T-helper 1 cell treated with Interleukin-12 subunit alpha and Interleukin-12 subunit beta and Interleukin-4 antibody, amounts not matched to agents 30 μg/mL and 1 μg/mL, for 36 hours (primary cell): ENCODE measurements around the gene MOGAT1.
"Not testable (repeated sequence)": the region's sequence is repeated elsewhere in the genome, so short reads cannot be mapped to it uniquely, and the experiment has no call there.

Experiments used
- H3K27ac Mint-ChIP-seq: one replicate; pipeline ENCODE4 v1.8.0; 2021; ENCODE audit warnings: mild to moderate bottlenecking, mixed read lengths
- H3K27me3 Mint-ChIP-seq: one replicate; pipeline ENCODE4 v1.8.0; 2021; ENCODE audit warnings: low read depth, mixed read lengths
- H3K36me3 Mint-ChIP-seq: one replicate; pipeline ENCODE4 v1.8.0; 2021; ENCODE audit warnings: low read depth, mixed read lengths
- H3K4me1 Mint-ChIP-seq: one replicate; pipeline ENCODE4 v1.8.0; 2021; ENCODE audit warnings: low read depth, mixed read lengths
- H3K4me3 Mint-ChIP-seq: one replicate; pipeline ENCODE4 v1.8.0; 2021; ENCODE audit warnings: mild to moderate bottlenecking, moderate library complexity, mixed read lengths
- H3K9me3 Mint-ChIP-seq: one replicate; pipeline ENCODE4 v1.8.0; 2021; ENCODE audit warnings: mixed read lengths

Gene MOGAT1

GRCh38 chr2:222689322-222689721 lies 17.9 kb downstream of the MOGAT1 start:
- Mint-ChIP-seq H3K36me3 (no peaks in the 10 kb centered on the region), H3K27ac (no peak overlapping the region), H3K27me3 (peaks cover 12% of the 10 kb centered on the region), H3K4me1 (peaks cover 2% of the 10 kb centered on the region), H3K9me3 (no peaks in the 10 kb centered on the region), H3K4me3 (no peak overlapping the region)

- Mint-ChIP-seq H3K36me3 (no peaks in the 10 kb centered on the region), H3K4me3 (no peak overlapping the region), H3K27ac (no peak overlapping the region), H3K27me3 (peaks cover 16% of the 10 kb centered on the region), H3K9me3 (no peaks in the 10 kb centered on the region), H3K4me1 (peaks cover 5% of the 10 kb centered on the region)
Observed at GRCh38 chr2:222690564-222691200, 19.2 kb downstream of the MOGAT1 start.

- not testable (repeated sequence) for H3K4me3 Mint-ChIP-seq, H3K27ac Mint-ChIP-seq, H3K36me3 Mint-ChIP-seq, H3K9me3 Mint-ChIP-seq, H3K4me1 Mint-ChIP-seq
- peaks cover 23% of the 10 kb centered on the region for H3K27me3 Mint-ChIP-seq
Observed at GRCh38 chr2:222693413-222693812, 22.0 kb downstream of the MOGAT1 start.

GRCh38 chr2:222693837-222694236 lies 22.4 kb downstream of the MOGAT1 start:
- no peaks in the 10 kb centered on the region for H3K36me3 Mint-ChIP-seq

GRCh38 chr2:222698276-222698675 lies 26.8 kb downstream of the MOGAT1 start:
- Mint-ChIP-seq H3K9me3 (no peaks in the 10 kb centered on the region), H3K27ac (no peak overlapping the region), H3K4me1 (peaks cover 13% of the 10 kb centered on the region), H3K27me3 (peaks cover 50% of the 10 kb centered on the region), H3K4me3 (no peak overlapping the region), H3K36me3 (no peaks in the 10 kb centered on the region)

More at GRCh38 chr2:222693837-222694236, 22.4 kb downstream of the MOGAT1 start:
- Mint-ChIP-seq H3K4me3 (no peak overlapping the region), H3K27me3 (peaks cover 26% of the 10 kb centered on the region), H3K9me3 (no peaks in the 10 kb centered on the region), H3K27ac (no peak overlapping the region), H3K4me1 (peaks cover 5% of the 10 kb centered on the region)

- H3K4me3 Mint-ChIP-seq = peak overlapping the region; percentile 27
- peaks cover 57% of the 10 kb centered on the region for H3K27me3 Mint-ChIP-seq
- H3K27ac Mint-ChIP-seq = no peak overlapping the region
Observed at GRCh38 chr2:222701233-222701632, 29.8 kb downstream of the MOGAT1 start.

GRCh38 chr2:222701721-222702131 lies 30.3 kb downstream of the MOGAT1 start:
- H3K36me3 Mint-ChIP-seq = no peaks in the 10 kb centered on the region
- peak overlapping the region; percentile 3 for H3K4me3 Mint-ChIP-seq
- H3K9me3 Mint-ChIP-seq = no peaks in the 10 kb centered on the region
- H3K27me3 Mint-ChIP-seq = peaks cover 55% of the 10 kb centered on the region
- peaks cover 11% of the 10 kb centered on the region for H3K4me1 Mint-ChIP-seq
- H3K27ac Mint-ChIP-seq = no peak overlapping the region

More at GRCh38 chr2:222701233-222701632, 29.8 kb downstream of the MOGAT1 start:
- peaks cover 11% of the 10 kb centered on the region for H3K4me1 Mint-ChIP-seq
- no peaks in the 10 kb centered on the region for H3K9me3 Mint-ChIP-seq
- H3K36me3 Mint-ChIP-seq = no peaks in the 10 kb centered on the region

- no peaks in the 10 kb centered on the region for H3K9me3 Mint-ChIP-seq
- no peak overlapping the region for H3K4me3 Mint-ChIP-seq
- no peak overlapping the region for H3K27ac Mint-ChIP-seq
- H3K4me1 Mint-ChIP-seq = peaks cover 11% of the 10 kb centered on the region
- H3K36me3 Mint-ChIP-seq = no peaks in the 10 kb centered on the region
- peaks cover 52% of the 10 kb centered on the region for H3K27me3 Mint-ChIP-seq
Observed at GRCh38 chr2:222703091-222703490, 31.6 kb downstream of the MOGAT1 start.

- Mint-ChIP-seq H3K4me3 (no peak overlapping the region), H3K27ac (no peak overlapping the region), H3K36me3 (no peaks in the 10 kb centered on the region), H3K27me3 (peaks cover 47% of the 10 kb centered on the region), H3K4me1 (peaks cover 11% of the 10 kb centered on the region), H3K9me3 (no peaks in the 10 kb centered on the region)
Observed at GRCh38 chr2:222703886-222704285, 32.4 kb downstream of the MOGAT1 start.

GRCh38 chr2:222706616-222707015 lies 35.2 kb downstream of the MOGAT1 start:
- Mint-ChIP-seq H3K27me3 (peaks cover 40% of the 10 kb centered on the region), H3K27ac (no peak overlapping the region), H3K36me3 (no peaks in the 10 kb centered on the region)

GRCh38 chr2:222707102-222707688 lies 35.7 kb downstream of the MOGAT1 start:
- H3K27me3 Mint-ChIP-seq = peaks cover 34% of the 10 kb centered on the region
- H3K9me3 Mint-ChIP-seq = no peaks in the 10 kb centered on the region
- H3K27ac Mint-ChIP-seq = no peak overlapping the region
- peaks cover 3% of the 10 kb centered on the region for H3K4me1 Mint-ChIP-seq
- H3K36me3 Mint-ChIP-seq = no peaks in the 10 kb centered on the region
- H3K4me3 Mint-ChIP-seq = no peak overlapping the region

More at GRCh38 chr2:222706616-222707015, 35.2 kb downstream of the MOGAT1 start:
- Mint-ChIP-seq H3K4me3 (no peak overlapping the region), H3K9me3 (no peaks in the 10 kb centered on the region), H3K4me1 (peaks cover 8% of the 10 kb centered on the region)

- H3K27ac Mint-ChIP-seq = no peak overlapping the region
- no peaks in the 10 kb centered on the region for H3K9me3 Mint-ChIP-seq
- no peak overlapping the region for H3K4me3 Mint-ChIP-seq
- no peaks in the 10 kb centered on the region for H3K36me3 Mint-ChIP-seq
- peaks cover 30% of the 10 kb centered on the region for H3K27me3 Mint-ChIP-seq
- peaks cover 3% of the 10 kb centered on the region for H3K4me1 Mint-ChIP-seq
Observed at GRCh38 chr2:222707689-222708273, 36.3 kb downstream of the MOGAT1 start.

GRCh38 chr2:222708274-222708710 lies 36.8 kb downstream of the MOGAT1 start:
- no peak overlapping the region for H3K4me3 Mint-ChIP-seq
- H3K36me3 Mint-ChIP-seq = no peaks in the 10 kb centered on the region
- H3K27ac Mint-ChIP-seq = peak overlapping the region; percentile 31
- no peaks in the 10 kb centered on the region for H3K9me3 Mint-ChIP-seq
- H3K4me1 Mint-ChIP-seq = peaks cover 3% of the 10 kb centered on the region
- peaks cover 25% of the 10 kb centered on the region for H3K27me3 Mint-ChIP-seq

- H3K27ac Mint-ChIP-seq = no peak overlapping the region
- peaks cover 26% of the 10 kb centered on the region for H3K27me3 Mint-ChIP-seq
- peaks cover 3% of the 10 kb centered on the region for H3K4me1 Mint-ChIP-seq
- H3K4me3 Mint-ChIP-seq = no peak overlapping the region
- no peaks in the 10 kb centered on the region for H3K36me3 Mint-ChIP-seq
- no peaks in the 10 kb centered on the region for H3K9me3 Mint-ChIP-seq
Observed at GRCh38 chr2:222709191-222709891, 37.9 kb downstream of the MOGAT1 start.
